ENCODE results near the gene OS9.

The OS9 gene

DNA sequence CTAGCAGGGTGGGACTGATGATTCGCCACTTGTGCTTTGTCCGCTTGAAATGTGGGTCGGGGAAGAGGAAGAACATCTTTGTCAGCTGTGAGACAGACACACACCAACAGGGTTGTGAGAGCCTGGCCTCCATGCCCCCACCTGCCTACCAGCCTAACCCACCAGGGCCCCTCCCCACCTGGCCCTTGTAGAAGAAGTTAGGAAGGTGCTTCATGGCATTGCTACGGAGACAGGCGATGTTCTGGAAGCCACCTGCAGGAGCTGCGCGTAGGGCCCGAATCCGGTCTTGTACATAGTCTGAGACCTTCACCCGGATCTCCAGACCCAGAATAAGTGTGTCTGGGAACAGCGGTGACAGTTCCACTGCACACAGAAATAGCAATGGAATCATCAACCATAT is 75.7 kb downstream of the OS9 start:
- DNase-seq: no peak

DNA sequence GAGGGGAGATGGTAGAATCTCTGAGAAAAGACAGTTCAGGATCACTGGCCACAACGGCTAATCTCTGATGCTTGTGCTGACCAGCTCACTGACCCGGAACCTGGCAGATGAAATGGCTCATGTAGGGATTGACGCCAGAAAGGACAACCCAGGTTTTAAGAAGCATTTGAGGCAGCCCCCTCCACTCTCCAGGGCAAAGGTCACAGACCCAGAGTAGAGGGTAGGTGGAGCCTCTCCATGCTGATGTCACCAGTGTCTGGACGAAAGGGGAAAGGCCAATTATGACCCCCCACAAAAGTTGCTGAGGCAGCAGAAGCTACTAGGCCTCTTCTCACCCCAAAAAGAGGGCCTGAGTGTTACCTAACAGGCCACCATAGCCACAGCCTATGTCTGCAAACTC is 76.8 kb downstream of the OS9 start:
- no peak for DNase-seq

Measured in NCI-H2171 (cell line).